Esophagus mucosa (tissue), 1 donor: ENCODE data around the gene CEP162. TPM values are rescaled to one million over a fixed set of nuclear protein-coding genes. Genes with fewer than 3 reads are reported as not detected.
A peak's percentile ranks its signal among the peaks of the same experiment; 100 is the strongest.
"Not testable (repeated sequence)": the region's sequence is repeated elsewhere in the genome, so short reads cannot be mapped to it uniquely, and the experiment has no call there.

Experiments used
- ATAC-seq: fragments of 200-7000 bp; cut with Tn5 transposase; one replicate; pipeline ENCODE4 v1.9.1; 2020
- total RNA-seq: library from RNA; stranded (reverse); gene quantifications from one replicate; pipeline ENCODE4 v1.2.4, GENCODE V29; 2023
- donor health status: DM: yes; HTN: yes; CAD: no.

The CEP162 gene
- total RNA-seq = 4.5 TPM

GRCh38 chr6:84227434-84228197, at the start of gene CEP162:
Gene CEP162, minus strand, starts transcription at chr6:84227643. Its CDS starts 1,250 bp downstream, at chr6:84226393.
- ATAC-seq = peak; percentile 94

DNA sequence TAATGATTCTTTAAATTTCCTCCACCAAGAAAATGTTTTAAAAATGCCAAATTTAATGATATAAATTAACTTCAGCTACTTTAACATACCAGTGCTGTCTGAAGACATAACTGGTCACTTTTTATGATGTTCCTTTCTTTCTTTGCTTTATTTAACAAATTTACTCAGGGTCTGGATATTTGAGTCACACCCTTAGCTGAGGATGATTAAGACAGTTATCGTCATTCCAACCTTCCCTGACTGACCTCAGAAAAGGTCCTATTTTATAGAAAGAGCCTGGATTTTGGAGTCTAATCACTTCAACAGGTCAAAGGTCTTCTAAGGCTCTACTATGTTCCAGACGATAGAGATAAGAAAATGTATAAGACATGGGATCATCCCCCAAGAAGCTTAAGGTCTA, 47.4 kb upstream of the CEP162 start:
- ATAC-seq = no peak

DNA sequence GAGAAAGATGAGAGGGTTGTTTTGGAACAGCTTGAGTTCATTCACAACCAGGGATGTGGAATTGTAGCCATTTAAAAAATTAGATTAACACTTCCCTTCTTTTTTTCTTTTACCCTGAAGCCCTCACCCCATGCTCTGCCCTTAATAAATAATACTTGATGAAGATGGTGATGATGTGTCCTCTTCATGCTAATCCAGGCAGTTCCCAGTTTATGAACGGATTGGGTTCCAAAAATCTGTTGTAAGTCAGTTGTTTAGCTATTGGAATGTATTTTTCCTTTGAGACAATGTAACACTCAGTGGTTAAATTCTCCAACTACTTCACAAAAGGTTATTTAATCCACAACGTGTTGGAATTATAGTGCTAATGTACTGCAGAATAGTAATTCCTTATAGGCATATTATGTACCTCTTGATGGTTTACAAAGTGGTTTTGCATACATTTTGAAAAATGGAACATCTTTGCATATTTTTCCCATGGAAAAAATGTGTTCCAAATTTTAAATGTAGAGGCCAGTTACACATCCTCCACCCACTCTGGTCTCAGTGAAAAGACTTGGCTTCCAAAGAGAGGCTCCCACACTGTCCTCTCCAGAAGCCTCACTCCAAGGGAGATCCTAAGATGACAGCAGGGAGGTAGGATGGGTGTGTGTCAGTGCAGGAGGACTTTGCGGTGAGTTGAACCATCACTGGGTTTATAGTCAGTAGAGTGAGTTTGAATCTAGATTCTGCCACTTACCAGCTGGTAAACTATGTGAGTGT, 45.8 kb upstream of the CEP162 start:
- no peak for ATAC-seq

DNA sequence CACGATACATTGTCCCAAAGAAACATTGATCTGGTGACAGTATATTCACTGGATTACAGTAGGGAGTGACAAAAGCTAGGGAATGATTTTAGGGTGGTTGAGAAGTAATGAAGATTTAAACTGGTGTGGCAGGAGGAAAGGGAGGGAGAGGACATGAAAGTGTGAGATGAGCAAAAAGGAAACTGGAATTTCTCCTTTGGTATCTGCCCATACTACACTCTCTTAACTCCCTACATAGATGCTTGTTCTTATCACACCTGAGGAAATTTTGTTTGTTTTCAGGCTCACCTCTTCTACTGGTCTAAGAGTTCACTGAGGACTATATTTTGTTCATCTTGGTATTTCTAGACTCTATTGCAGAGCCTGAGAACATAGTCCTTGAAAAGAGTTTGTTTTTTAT, 44.9 kb upstream of the CEP162 start:
- no peak for ATAC-seq

DNA sequence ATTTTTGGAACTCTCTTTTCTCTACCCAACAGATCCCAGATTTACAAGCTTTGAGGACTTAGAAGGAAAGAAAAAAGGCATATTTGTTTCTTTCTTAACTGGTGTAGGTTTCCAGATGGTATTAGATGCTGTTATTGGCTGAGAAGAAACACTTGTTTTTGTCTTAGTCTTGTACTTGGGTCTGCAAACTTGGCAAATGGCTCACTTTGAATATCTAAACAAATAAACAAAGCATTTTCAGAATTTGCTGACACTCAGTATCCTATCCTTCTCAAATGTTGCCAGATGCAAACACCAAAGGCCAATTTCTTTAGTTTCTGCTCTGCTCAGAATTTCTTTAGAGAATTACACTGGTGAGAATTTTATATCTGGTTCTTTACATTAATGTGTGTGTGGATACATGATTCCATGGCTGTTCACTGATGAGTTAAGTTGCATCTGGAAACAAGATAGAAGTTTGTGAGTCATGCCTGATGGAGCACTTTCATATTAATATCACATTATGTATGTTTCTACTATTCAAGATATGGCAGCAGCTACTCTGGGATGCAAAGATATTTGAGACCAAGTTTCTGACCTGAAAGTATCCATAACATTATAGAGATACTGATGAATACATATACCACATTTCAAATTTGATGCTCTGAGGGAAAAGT, 43.7 kb upstream of the CEP162 start:
- no peak for ATAC-seq

GRCh38 chr6:84269947-84270733, 42.7 kb upstream of the CEP162 start:
- ATAC-seq = no peak

GRCh38 chr6:84268781-84269180, 41.3 kb upstream of the CEP162 start:
- ATAC-seq = no peak

DNA sequence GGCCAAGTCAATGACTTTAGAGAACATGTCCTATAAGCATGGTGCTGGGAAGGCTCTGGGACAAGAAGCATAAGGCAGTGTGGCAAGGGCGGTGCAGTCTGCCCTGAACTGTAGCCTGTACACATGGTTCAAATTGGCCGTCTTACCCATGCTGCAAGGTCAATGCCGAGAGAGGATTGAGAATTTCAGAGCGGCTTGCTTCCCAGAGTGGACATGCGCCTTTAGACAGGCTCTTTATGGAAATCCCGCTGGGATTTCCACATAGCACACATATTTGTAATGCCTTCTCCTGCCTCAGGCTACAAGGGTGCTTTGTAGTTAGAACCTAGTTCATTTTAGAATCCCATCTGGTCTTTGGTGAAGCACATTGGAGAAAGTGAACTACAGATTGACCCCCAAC, 36.1 kb upstream of the CEP162 start:
- no peak for ATAC-seq

GRCh38 chr6:84260926-84261325, 33.5 kb upstream of the CEP162 start:
- ATAC-seq = no peak

DNA sequence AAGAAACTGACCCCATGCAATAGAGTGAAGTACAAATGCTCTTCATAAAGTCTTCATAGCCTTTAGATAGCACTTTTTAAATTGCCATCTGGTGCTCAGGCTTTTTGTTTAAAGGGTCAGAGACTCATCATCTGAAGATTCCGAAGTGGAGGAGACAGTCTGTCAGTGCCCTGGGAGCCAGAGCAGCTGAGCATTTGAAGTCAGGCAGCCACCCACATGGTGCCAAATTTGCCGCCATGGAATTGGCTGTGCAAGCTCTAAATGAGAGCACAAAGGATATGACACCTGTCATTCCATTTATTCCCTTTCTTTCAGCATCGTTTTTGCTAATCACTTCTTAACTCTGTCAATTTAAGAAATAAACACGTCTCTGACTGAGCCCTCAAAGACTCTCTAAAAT, 32.8 kb upstream of the CEP162 start:
- ATAC-seq = no peak

DNA sequence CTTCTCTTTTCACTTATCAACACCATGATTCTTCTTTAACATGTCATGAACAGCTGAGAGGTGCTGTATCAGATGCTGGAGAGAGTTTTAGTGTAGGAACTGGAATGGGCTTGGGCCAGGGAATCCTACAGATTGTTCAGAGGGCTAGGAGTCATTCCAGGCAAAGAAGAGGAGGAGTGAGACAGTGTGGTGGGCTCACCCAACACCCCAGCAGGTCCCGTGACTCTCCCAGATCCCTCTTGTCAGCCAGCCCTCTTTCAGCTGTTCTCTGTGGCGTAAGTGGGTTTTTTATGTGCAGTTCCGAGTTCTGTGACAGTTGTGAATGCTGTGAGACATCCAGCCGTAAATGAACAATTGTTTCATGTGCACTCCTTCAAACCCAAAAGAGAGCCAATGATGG, 31.4 kb upstream of the CEP162 start:
- no peak for ATAC-seq

DNA sequence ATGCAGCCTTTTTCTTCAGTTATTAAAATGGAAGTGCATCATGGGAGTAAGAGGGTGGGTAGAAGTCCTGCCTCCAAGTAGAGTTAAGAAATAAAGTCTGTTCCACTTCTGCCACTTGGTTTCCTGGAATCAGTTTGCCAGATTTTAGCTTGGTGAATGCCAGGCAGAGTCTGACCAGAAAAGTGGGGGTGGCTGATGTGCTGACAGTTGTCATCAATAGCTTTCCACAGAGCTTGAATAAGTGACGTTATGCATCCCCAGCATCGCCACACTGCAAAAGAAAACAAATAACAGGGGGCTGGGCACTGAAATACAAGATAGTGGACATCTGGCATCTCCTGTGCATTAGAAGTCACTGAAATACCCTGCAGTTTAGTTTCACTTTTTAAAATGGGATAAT, 30.8 kb upstream of the CEP162 start:
- ATAC-seq = no peak

- ATAC-seq = no peak
Observed at GRCh38 chr6:84255641-84256040, 28.2 kb upstream of the CEP162 start.

GRCh38 chr6:84253380-84253779, 25.9 kb upstream of the CEP162 start:
- ATAC-seq = no peak

- ATAC-seq = no peak
Observed at GRCh38 chr6:84251891-84252539, 24.6 kb upstream of the CEP162 start.

- ATAC-seq = no peak
Observed at GRCh38 chr6:84249724-84250123, 22.3 kb upstream of the CEP162 start.

GRCh38 chr6:84244416-84245081, 17.1 kb upstream of the CEP162 start:
- not testable (repeated sequence) for ATAC-seq

GRCh38 chr6:84243240-84243639, 15.8 kb upstream of the CEP162 start:
- ATAC-seq = no peak

GRCh38 chr6:84242265-84242664, 14.8 kb upstream of the CEP162 start:
- no peak for ATAC-seq

DNA sequence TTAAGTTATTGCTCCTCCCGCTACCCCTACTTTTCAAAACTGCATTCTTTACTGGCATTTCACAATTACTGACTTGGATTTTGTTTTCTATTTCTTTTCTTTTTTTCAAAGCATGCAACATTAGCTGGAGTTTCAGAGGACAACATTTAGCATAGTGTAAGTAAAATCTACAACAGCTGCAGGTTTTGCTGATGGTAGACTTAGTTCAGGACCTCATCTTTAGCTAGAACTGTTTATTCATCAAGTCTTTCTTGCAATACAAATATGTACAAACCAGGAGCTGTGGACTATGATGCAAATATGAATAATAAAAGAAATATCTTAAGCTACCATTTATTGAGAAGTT, 728 bp upstream of the CEP162 start:
- no peak for ATAC-seq

- ATAC-seq = peak; percentile 38
Observed at GRCh38 chr6:84227044-84227433, 404 bp downstream of the CEP162 start.

DNA sequence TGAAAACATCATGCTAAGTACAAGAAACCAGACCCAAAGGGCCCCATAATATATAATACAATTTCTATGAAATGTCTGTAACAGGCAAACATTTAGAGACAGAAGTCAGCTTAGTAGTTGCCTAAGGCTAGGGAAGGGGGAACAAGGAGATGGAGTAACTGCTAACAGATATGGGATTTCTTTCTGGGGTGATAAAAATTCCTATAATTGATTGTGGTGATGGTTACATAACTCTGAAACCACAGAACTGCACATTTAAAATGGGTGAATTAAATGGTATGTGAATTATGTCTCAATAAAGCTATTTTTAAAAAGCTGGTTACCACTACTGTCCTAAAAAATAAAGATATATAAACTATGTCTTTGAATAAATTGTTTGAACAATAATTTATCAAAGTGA, 3.2 kb downstream of the CEP162 start:
- no peak for ATAC-seq
